HepG2 (cell line): ENCODE data around the gene CDC42SE1. TPM values are rescaled to one million over a fixed set of nuclear protein-coding genes. Genes with fewer than 3 reads are reported as not detected.

Source experiments
- CCDC6 ChIP-seq: sonication (generic); formaldehyde crosslinking; IDR thresholded peaks from 2 replicates; pipeline ENCODE4 v1.8.1; 2022; ENCODE audit warnings: mild to moderate bottlenecking, missing genetic modification reagents, moderate library complexity
- CHD4 ChIP-seq: fragments of 200-600 bp; sonication (generic); IDR thresholded peaks from 2 replicates; pipeline ENCODE4 v1.7.0; 2017; ENCODE audit warnings: mild to moderate bottlenecking, low read length, borderline replicate concordance
- EED ChIP-seq: sonication (generic); formaldehyde crosslinking; IDR thresholded peaks from 2 replicates; pipeline ENCODE4 v1.5.0; 2020; ENCODE audit warnings: mild to moderate bottlenecking, missing genetic modification reagents
- GZF1 ChIP-seq: sonication (generic); formaldehyde crosslinking; IDR thresholded peaks from 2 replicates; pipeline ENCODE4 v1.5.1; 2020; ENCODE audit warnings: mild to moderate bottlenecking, missing genetic modification reagents
- JDP2 ChIP-seq: sonication (generic); formaldehyde crosslinking; IDR thresholded peaks from 2 replicates; pipeline ENCODE4 v1.8.1; 2022; ENCODE audit warnings: missing genetic modification reagents, borderline replicate concordance
- NR2F2 ChIP-seq: IDR thresholded peaks from 2 replicates; pipeline ENCODE4 v1.6.1; 2012; ENCODE audit warnings: low read depth, inconsistent platforms, borderline replicate concordance
- RFXAP ChIP-seq: sonication (generic); formaldehyde crosslinking; IDR thresholded peaks from 2 replicates; pipeline ENCODE4 v1.4.0; 2020; ENCODE audit warnings: missing genetic modification reagents, borderline replicate concordance
- SP4 ChIP-seq: sonication (generic); formaldehyde crosslinking; IDR thresholded peaks from 2 replicates; pipeline ENCODE4 v1.8.1; 2023; ENCODE audit warnings: mild to moderate bottlenecking, missing genetic modification reagents
- TARDBP ChIP-seq: sonication (generic); formaldehyde crosslinking; IDR thresholded peaks from 2 replicates; pipeline ENCODE4 v1.8.0; 2022; ENCODE audit warnings: mild to moderate bottlenecking, missing genetic modification reagents
- TP53 ChIP-seq: sonication (generic); formaldehyde crosslinking; conservative IDR thresholded peaks from 2 replicates; pipeline ENCODE4 v1.4.0; 2020; ENCODE audit warnings: missing genetic modification reagents
- ZBTB20 ChIP-seq: sonication (generic); formaldehyde crosslinking; IDR thresholded peaks from 2 replicates; pipeline ENCODE4 v1.8.1; 2023; ENCODE audit warnings: missing genetic modification reagents, low read depth, mild to moderate bottlenecking, borderline replicate concordance
- ZBTB7B ChIP-seq: sonication (generic); formaldehyde crosslinking; IDR thresholded peaks from 2 replicates; pipeline ENCODE4 v1.4.0; 2020; ENCODE audit warnings: missing genetic modification reagents
- ZMYM4 ChIP-seq: sonication (generic); formaldehyde crosslinking; IDR thresholded peaks from 2 replicates; pipeline ENCODE4 v1.8.1; 2023; ENCODE audit warnings: mild to moderate bottlenecking, missing genetic modification reagents
- ZNF143 ChIP-seq: sonication (generic); formaldehyde crosslinking; IDR thresholded peaks from 2 replicates; pipeline ENCODE4 v1.4.0; 2020; ENCODE audit warnings: missing genetic modification reagents
- ZNF253 ChIP-seq: sonication (generic); formaldehyde crosslinking; IDR thresholded peaks from 2 replicates; pipeline ENCODE4 v1.8.0; 2022; ENCODE audit warnings: mild to moderate bottlenecking, missing genetic modification reagents, borderline replicate concordance
- ZNF264 ChIP-seq: sonication (generic); formaldehyde crosslinking; IDR thresholded peaks from 2 replicates; pipeline ENCODE4 v1.4.0; 2020; ENCODE audit warnings: missing genetic modification reagents
- ZNF317 ChIP-seq: sonication (generic); formaldehyde crosslinking; IDR thresholded peaks from 2 replicates; pipeline ENCODE4 v1.5.0; 2020; ENCODE audit warnings: mild to moderate bottlenecking, missing genetic modification reagents
- ZNF570 ChIP-seq: sonication (generic); formaldehyde crosslinking; IDR thresholded peaks from 2 replicates; pipeline ENCODE4 v1.4.0; 2020; ENCODE audit warnings: mild to moderate bottlenecking, missing genetic modification reagents, borderline replicate concordance
- polyA plus RNA-seq, 8 experiments: library from polyadenylated mRNA; depleted of rRNA in 3 of 8; stranded (reverse) in 7 of 8; unstranded in 1 of 8; fragments of >200 nt; fragmentation: Illumina TruSeq in 4 of 8; extraction: Trizol in 4 of 8; gene quantifications; 2 replicates each; pipeline versions ENCODE4 v1.2.1 to v1.2.3, GENCODE V29; 2011 to 2016; ENCODE audit warnings: low read depth in 4 of 8, missing spikeins in 1 of 8, mixed read lengths in 1 of 8; ENCODE audit not compliant: insufficient read depth in 1 of 8
- total RNA-seq, 5 experiments: library from RNA; depleted of rRNA; stranded (reverse); fragments of >200 nt; fragmentation: Illumina TruSeq; extraction: Trizol; gene quantifications; 2 replicates each; pipeline ENCODE4 v1.2.3, GENCODE V29; 2016; ENCODE audit warnings: low read depth in 1 of 5
- TF ChIP-seq, protein P1 (sequence below): sonication (generic); formaldehyde crosslinking; IDR thresholded peaks from 2 replicates; pipeline ENCODE4 v1.4.0; 2020; ENCODE audit warnings: mild to moderate bottlenecking, missing genetic modification reagents
- TF ChIP-seq, protein P2 (sequence below): sonication (generic); formaldehyde crosslinking; IDR thresholded peaks from 2 replicates; pipeline ENCODE4 v1.8.0; 2023; ENCODE audit warnings: mild to moderate bottlenecking, missing genetic modification reagents
- TF ChIP-seq, protein P3 (sequence below): sonication (generic); formaldehyde crosslinking; IDR thresholded peaks from 2 replicates; pipeline ENCODE4 v1.4.0; 2020; ENCODE audit warnings: missing genetic modification reagents, mild to moderate bottlenecking, borderline replicate concordance
- TF ChIP-seq, protein P4 (sequence below): sonication (generic); formaldehyde crosslinking; IDR thresholded peaks from 2 replicates; pipeline ENCODE4 v1.4.0; 2020; ENCODE audit warnings: mild to moderate bottlenecking, missing genetic modification reagents

CDC42SE1 gene
- total and polyA plus RNA-seq, 2 of the 13 experiments (the other 11 are each of a cell fraction or from before 2014, with no cell fraction given), result 17.6 to 17.9 TPM

DNA sequence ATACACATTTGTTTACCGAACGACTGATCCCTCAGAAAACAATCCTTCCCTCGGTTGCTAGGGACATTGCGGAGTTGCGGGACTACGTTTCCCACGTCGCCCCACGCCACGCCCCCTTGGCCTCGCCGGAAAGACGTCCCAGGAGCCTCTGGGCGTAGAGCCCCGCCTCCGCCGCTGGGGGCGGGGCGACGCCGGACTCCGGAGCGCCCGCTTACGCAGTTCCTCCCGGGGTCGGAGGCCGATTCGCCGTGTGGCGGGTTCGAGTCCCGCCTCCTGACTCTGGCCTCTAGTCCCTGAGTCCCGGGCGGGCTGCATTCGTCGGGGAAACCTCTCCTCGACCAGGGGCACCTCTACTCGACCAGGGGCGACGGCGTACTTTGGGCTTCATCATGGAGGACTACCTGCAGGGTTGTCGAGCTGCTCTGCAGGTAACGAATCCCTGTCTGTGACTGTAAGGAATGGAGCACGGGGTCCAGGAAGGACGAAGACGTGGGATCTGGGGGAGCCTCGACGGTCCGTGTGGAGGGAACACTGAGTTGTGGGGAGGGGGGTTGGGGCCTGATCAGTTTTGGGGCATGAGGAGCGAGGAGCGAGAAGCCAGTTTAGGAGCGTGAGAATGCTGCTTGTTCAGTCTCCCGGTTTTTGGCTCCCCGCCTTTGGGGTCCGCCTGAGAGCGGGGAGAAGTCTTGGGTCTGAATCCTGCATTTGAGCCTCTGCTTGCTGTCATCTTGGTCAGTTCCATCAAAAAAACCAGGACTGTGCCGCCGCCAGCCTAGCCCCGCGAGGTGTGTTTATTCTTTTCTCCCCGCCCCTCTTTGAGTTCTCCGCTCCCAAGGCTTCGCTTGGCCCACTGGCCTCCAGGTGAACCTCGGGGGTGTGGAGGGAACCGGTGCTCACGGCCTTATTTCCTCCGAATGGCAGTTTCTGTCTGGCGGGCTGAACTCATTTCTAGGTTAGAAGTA is 50.9 kb downstream of the CDC42SE1 start, which contains the start of gene PRUNE1 (continued):
- TF ChIP-seq, protein P1, sequence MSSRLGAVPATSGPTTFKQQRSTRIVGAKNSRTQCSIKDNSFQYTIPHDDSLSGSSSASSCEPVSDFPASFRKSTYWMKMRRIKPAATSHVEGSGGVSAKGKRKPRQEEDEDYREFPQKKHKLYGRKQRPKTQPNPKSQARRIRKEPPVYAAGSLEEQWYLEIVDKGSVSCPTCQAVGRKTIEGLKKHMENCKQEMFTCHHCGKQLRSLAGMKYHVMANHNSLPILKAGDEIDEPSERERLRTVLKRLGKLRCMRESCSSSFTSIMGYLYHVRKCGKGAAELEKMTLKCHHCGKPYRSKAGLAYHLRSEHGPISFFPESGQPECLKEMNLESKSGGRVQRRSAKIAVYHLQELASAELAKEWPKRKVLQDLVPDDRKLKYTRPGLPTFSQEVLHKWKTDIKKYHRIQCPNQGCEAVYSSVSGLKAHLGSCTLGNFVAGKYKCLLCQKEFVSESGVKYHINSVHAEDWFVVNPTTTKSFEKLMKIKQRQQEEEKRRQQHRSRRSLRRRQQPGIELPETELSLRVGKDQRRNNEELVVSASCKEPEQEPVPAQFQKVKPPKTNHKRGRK (CRISPR knock-in tag), result no peak
- no peak for TF ChIP-seq GZF1 (CRISPR knock-in tag)
- peak; percentile 89 for TF ChIP-seq SP4 (CRISPR knock-in tag)
- no peak for TF ChIP-seq ZBTB7B (CRISPR knock-in tag)
- peak; percentile 82; the same call in 1 of the 2 replicates for TF ChIP-seq CHD4
- TF ChIP-seq, protein P2, sequence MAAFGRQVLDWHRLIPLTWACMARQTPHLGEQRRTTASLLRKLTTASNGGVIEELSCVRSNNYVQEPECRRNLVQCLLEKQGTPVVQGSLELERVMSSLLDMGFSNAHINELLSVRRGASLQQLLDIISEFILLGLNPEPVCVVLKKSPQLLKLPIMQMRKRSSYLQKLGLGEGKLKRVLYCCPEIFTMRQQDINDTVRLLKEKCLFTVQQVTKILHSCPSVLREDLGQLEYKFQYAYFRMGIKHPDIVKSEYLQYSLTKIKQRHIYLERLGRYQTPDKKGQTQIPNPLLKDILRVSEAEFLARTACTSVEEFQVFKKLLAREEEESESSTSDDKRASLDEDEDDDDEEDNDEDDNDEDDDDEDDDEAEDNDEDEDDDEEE (CRISPR knock-in tag), result no peak
- no peak for TF ChIP-seq ZNF570 (CRISPR knock-in tag)
- 0 out of 2 replicates have a peak, but pooled peaks have one; percentile 37 for TF ChIP-seq ZNF317 (CRISPR knock-in tag)
- TF ChIP-seq ZNF253 (CRISPR knock-in tag), result no peak
- TF ChIP-seq ZNF143, result peak; percentile 90
- no peak; the same call in 1 of the 2 replicates for TF ChIP-seq CCDC6
- TF ChIP-seq ZBTB20 (CRISPR knock-in tag), result no peak; the same call in 1 of the 2 replicates
- 0 out of 2 replicates have a peak, but pooled peaks have one; percentile 17 for TF ChIP-seq ZNF264
- TF ChIP-seq, protein P3, sequence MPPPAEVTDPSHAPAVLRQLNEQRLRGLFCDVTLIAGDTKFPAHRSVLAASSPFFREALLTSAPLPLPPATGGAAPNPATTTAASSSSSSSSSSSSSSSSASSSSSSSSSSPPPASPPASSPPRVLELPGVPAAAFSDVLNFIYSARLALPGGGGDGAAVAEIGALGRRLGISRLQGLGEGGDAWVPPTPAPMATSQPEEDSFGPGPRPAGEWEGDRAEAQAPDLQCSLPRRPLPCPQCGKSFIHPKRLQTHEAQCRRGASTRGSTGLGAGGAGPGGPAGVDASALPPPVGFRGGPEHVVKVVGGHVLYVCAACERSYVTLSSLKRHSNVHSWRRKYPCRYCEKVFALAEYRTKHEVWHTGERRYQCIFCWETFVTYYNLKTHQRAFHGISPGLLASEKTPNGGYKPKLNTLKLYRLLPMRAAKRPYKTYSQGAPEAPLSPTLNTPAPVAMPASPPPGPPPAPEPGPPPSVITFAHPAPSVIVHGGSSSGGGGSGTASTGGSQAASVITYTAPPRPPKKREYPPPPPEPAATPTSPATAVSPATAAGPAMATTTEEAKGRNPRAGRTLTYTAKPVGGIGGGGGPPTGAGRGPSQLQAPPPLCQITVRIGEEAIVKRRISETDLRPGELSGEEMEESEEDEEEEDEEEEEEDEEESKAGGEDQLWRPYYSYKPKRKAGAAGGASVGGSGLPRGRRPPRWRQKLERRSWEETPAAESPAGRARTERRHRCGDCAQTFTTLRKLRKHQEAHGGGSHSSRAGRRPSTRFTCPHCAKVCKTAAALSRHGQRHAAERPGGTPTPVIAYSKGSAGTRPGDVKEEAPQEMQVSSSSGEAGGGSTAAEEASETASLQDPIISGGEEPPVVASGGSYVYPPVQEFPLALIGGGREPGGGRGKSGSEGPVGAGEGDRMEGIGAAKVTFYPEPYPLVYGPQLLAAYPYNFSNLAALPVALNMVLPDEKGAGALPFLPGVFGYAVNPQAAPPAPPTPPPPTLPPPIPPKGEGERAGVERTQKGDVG (CRISPR knock-in tag), result peak; percentile 47; the same call in 1 of the 2 replicates
- TF ChIP-seq NR2F2, result no peak
- TF ChIP-seq, protein P4, sequence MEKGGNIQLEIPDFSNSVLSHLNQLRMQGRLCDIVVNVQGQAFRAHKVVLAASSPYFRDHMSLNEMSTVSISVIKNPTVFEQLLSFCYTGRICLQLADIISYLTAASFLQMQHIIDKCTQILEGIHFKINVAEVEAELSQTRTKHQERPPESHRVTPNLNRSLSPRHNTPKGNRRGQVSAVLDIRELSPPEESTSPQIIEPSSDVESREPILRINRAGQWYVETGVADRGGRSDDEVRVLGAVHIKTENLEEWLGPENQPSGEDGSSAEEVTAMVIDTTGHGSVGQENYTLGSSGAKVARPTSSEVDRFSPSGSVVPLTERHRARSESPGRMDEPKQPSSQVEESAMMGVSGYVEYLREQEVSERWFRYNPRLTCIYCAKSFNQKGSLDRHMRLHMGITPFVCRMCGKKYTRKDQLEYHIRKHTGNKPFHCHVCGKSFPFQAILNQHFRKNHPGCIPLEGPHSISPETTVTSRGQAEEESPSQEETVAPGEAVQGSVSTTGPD (CRISPR knock-in tag), result no peak
- TF ChIP-seq EED, result peak; percentile 87; the same call in 1 of the 2 replicates
- peak; percentile 61 for TF ChIP-seq ZMYM4 (CRISPR knock-in tag)
- peak; percentile 95 for TF ChIP-seq RFXAP
- peak; percentile 67; the same call in 1 of the 2 replicates for TF ChIP-seq TP53 (CRISPR knock-in tag)
- TF ChIP-seq TARDBP (CRISPR knock-in tag), result peak; percentile 55; the same call in 1 of the 2 replicates
- no peak; the same call in 1 of the 2 replicates for TF ChIP-seq JDP2 (CRISPR knock-in tag)
